ENCODE measurements around the gene NAALADL2.

- TF ChIP-seq, protein P1, sequence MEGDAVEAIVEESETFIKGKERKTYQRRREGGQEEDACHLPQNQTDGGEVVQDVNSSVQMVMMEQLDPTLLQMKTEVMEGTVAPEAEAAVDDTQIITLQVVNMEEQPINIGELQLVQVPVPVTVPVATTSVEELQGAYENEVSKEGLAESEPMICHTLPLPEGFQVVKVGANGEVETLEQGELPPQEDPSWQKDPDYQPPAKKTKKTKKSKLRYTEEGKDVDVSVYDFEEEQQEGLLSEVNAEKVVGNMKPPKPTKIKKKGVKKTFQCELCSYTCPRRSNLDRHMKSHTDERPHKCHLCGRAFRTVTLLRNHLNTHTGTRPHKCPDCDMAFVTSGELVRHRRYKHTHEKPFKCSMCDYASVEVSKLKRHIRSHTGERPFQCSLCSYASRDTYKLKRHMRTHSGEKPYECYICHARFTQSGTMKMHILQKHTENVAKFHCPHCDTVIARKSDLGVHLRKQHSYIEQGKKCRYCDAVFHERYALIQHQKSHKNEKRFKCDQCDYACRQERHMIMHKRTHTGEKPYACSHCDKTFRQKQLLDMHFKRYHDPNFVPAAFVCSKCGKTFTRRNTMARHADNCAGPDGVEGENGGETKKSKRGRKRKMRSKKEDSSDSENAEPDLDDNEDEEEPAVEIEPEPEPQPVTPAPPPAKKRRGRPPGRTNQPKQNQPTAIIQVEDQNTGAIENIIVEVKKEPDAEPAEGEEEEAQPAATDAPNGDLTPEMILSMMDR (IDR thresholded peaks at IDR 0.05; ENCODE audit: insufficient read depth, low read length, poor library complexity, severe bottlenecking): no peak
- TF ChIP-seq EZH2phosphoT487 (conservative IDR thresholded peaks at IDR 0.05; ENCODE audit: low read length): no peak
These were observed 667.1 kb downstream of the NAALADL2 start for GRCh38 chr3:175526191-175526590.
